DND-41 (cell line): ENCODE data around the gene LARP4B.

Source experiments
- CTCF ChIP-seq: IDR thresholded peaks from 2 replicates; pipeline ENCODE4 v1.5.1; 2012; ENCODE audit warnings: borderline replicate concordance, low read length, moderate library complexity, mild to moderate bottlenecking; ENCODE audit not compliant: poor library complexity, severe bottlenecking; ENCODE audit errors: extremely low read depth
- EZH2 ChIP-seq: IDR thresholded peaks from 3 replicates; pipeline ENCODE4 v1.6.1; 2012; ENCODE audit warnings: borderline replicate concordance, low read depth, mild to moderate bottlenecking, moderate library complexity, low read length, inconsistent platforms; ENCODE audit not compliant: severe bottlenecking

- no peak for TF ChIP-seq CTCF
- no peak for TF ChIP-seq EZH2
Measured at GRCh38 chr10:807958-808353, 123.5 kb downstream of the LARP4B start.
